BJ (cell line): ENCODE results near the gene POU4F2. TPM values are rescaled to one million over a fixed set of nuclear protein-coding genes. Genes with fewer than 3 reads are reported as not detected.

ENCODE experiments used
- CTCF ChIA-PET: fragments of 350-600 bp; formaldehyde crosslinking; extraction: SDS; loops from one replicate; lab custom pipeline; 2021; ENCODE audit warnings: antibody characterized with exemption, inconsistent platforms; lab: Yijun Ruan, JAX
- POLR2A ChIA-PET: fragments of 300-600 bp; sonication (Branson Sonifier 250); formaldehyde crosslinking; extraction: SDS; loops from one replicate; lab custom pipeline; 2021; ENCODE audit warnings: antibody characterized with exemption; lab: Charles Lee
- DNase-seq: peaks from one replicate; pipeline ENCODE4 v3.0.0-alpha.2; 2011; ENCODE audit warnings: low read depth
- H3K27me3 ChIP-seq: 2 replicates; pipeline ENCODE4 v1.6.0; 2011; ENCODE audit warnings: low read length; ENCODE audit not compliant: control insufficient read depth, insufficient read depth
- H3K36me3 ChIP-seq: 2 replicates; pipeline ENCODE4 v1.5.1; 2011; ENCODE audit warnings: low read length; ENCODE audit not compliant: control insufficient read depth, insufficient read depth
- H3K4me3 ChIP-seq: 2 replicates; pipeline ENCODE4 v1.5.1; 2011; ENCODE audit warnings: low read depth, mild to moderate bottlenecking, control low read depth, low read length
- polyA minus RNA-seq: library from RNA; depleted of rRNA, polyadenylated mRNA; stranded (reverse); fragments of >200 nt; gene quantifications from 2 replicates; pipeline ENCODE4 v1.2.3, GENCODE V29; 2011; rRNA and poly(A)+ RNA removed
- polyA plus RNA-seq: library from polyadenylated mRNA; depleted of rRNA; stranded (reverse); fragments of >200 nt; gene quantifications from 2 replicates; pipeline ENCODE4 v1.2.3, GENCODE V29; 2011; rRNA removed
- TF ChIP-seq, protein P1 (sequence below): IDR thresholded peaks from 2 replicates; pipeline ENCODE4 v1.5.1; 2011; ENCODE audit warnings: low read depth, mild to moderate bottlenecking, control low read depth, inconsistent platforms, low read length, moderate library complexity; ENCODE audit not compliant: insufficient read depth

POU4F2 gene
- polyA plus RNA-seq: not detected in 2 replicates
- polyA minus RNA-seq: not detected in 2 replicates

GRCh38 chr4:146638786-146639505 lies at the start of gene POU4F2:
Gene POU4F2 (plus strand): TSS chr4:146638893. CDS start chr4:146639141, 248 bp downstream.
- H3K4me3 ChIP-seq: no peak within 1 kb of the TSS

DNA sequence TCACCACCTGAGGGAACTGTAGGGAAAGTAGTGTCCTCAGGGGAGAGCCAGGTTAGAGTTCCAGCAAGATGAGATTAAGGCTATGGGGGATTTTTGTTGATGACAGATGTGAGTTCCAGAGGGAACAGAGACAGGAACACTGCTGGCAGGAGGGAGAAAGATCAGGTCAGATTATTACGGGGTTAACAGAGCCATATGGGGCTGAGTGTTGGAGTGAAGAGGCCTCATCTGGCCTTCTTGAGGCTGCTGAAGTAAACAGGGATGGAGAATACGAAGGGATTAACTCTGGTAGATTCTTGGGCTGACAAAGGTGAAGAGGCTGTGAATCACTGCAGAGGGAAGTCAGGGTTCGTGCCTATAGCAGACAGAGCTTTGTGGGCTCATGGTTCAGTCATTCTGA lies 47.9 kb upstream of the POU4F2 start:
- H3K4me3 ChIP-seq: no peak overlapping the region
- DNase-seq: no peak
- no peaks in the 10 kb centered on the region for H3K36me3 ChIP-seq
- TF ChIP-seq, protein P1, sequence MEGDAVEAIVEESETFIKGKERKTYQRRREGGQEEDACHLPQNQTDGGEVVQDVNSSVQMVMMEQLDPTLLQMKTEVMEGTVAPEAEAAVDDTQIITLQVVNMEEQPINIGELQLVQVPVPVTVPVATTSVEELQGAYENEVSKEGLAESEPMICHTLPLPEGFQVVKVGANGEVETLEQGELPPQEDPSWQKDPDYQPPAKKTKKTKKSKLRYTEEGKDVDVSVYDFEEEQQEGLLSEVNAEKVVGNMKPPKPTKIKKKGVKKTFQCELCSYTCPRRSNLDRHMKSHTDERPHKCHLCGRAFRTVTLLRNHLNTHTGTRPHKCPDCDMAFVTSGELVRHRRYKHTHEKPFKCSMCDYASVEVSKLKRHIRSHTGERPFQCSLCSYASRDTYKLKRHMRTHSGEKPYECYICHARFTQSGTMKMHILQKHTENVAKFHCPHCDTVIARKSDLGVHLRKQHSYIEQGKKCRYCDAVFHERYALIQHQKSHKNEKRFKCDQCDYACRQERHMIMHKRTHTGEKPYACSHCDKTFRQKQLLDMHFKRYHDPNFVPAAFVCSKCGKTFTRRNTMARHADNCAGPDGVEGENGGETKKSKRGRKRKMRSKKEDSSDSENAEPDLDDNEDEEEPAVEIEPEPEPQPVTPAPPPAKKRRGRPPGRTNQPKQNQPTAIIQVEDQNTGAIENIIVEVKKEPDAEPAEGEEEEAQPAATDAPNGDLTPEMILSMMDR: no peak
- ChIA-PET CTCF (no interaction called here), POLR2A (no interaction called here)
- no peaks in the 10 kb centered on the region for H3K27me3 ChIP-seq

More at GRCh38 chr4:146638786-146639505, at the start of gene POU4F2:
- POLR2A ChIA-PET: no interaction called here
- H3K27me3 ChIP-seq: peaks cover 37% of the 10 kb centered on the region
- CTCF ChIA-PET: no interaction called here
- no peak for DNase-seq
- TF ChIP-seq, protein P1: no peak
- H3K36me3 ChIP-seq: no peaks in the 10 kb centered on the region

GRCh38 chr4:146592019-146592418 lies 46.7 kb upstream of the POU4F2 start:
- POLR2A ChIA-PET: no interaction called here
- DNase-seq: no peak
- H3K27me3 ChIP-seq: no peaks in the 10 kb centered on the region
- H3K36me3 ChIP-seq: no peaks in the 10 kb centered on the region
- CTCF ChIA-PET: no interaction called here
- no peak overlapping the region for H3K4me3 ChIP-seq
- TF ChIP-seq, protein P1: no peak

- Histone ChIP-seq H3K4me3 (no peak overlapping the region), H3K27me3 (peaks cover 24% of the 10 kb centered on the region), H3K36me3 (no peaks in the 10 kb centered on the region)
- ChIA-PET POLR2A (no interaction called here), CTCF (no interaction called here)
- DNase-seq: no peak
- TF ChIP-seq, protein P1: no peak
These were observed 5.8 kb upstream of the POU4F2 start for GRCh38 chr4:146632770-146633470.

- Histone ChIP-seq H3K27me3 (peaks cover 28% of the 10 kb centered on the region), H3K4me3 (no peak overlapping the region), H3K36me3 (no peaks in the 10 kb centered on the region)
- TF ChIP-seq, protein P1: no peak
- POLR2A ChIA-PET: no interaction called here
- CTCF ChIA-PET: no interaction called here
- no peak for DNase-seq
These were observed 5.3 kb upstream of the POU4F2 start for GRCh38 chr4:146633471-146633800.
